ENCODE data around the gene TEKTIP1.

DNA sequence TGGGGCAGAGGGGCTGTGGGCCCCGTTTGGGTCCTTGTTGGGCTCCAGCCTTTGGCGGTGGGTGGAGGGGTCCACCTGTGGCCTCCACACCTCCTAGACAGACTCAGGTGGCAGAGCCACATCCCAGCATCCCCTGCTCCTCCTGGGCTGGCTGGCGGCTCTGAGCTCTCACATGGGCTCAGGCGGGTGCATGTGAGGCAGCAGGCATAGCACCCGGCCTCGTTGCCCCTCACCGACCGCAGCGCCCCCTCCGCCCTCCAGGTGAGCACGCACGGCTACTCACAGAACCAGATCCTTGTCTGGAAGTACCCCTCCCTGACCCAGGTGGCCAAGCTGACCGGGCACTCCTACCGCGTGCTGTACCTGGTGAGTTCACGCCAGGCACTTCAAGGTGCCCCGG lies 5.9 kb upstream of the TEKTIP1 start:
- TF ChIP-seq POLR2AphosphoS5 (IDR thresholded peaks at IDR 0.05; ENCODE audit: low read depth, low read length) = no peak
- TF ChIP-seq TAF1 (IDR thresholded peaks at IDR 0.05; ENCODE audit: borderline replicate concordance, insufficient read depth, low read length) = no peak

All from PFSK-1 (cell line).